Measurements from ENCODE around the gene ELOA.

- TF ChIP-seq POLR2A (IDR thresholded peaks at IDR 0.05; ENCODE audit: low read length) (no peak), GATA1 (IDR thresholded peaks at IDR 0.05; ENCODE audit: low read depth, low read length) (no peak)
Measured at GRCh38 chr1:23763041-23763577, 19.8 kb downstream of the ELOA start.
